Heart left ventricle (tissue), 13 donors: ENCODE results near the gene STH.

Experiments
- CTCF ChIP-seq, 12 donors: fragments of 200-600 bp; sonication (generic) in 4 of 12; IDR thresholded peaks; one replicate each; pipeline versions ENCODE4 v1.5.0 to v1.8.0; 2018 to 2022; ENCODE audit warnings: antibody characterized with exemption in 12 of 12, mild to moderate bottlenecking in 5 of 12
- POLR2A ChIP-seq, 2 donors: fragments of 450-650 bp; IDR thresholded peaks; one replicate each; pipeline ENCODE4 v1.6.1; 2017; ENCODE audit warnings: antibody characterized with exemption in 2 of 2, mild to moderate bottlenecking in 2 of 2, moderate library complexity in 2 of 2
- donor health status: ischemic (EF 13 %, LVEDD 7.1; RV severe dilation, severe dysfunction).
- donor health status: DM: no; HTN: yes; CAD: no.
- donor health status: DM: no; HTN: no; CAD: no.
- donor health status: ischemic (EF 25% LVEDD 6.9; RV normal size, moderate dysfunction).
- donor health status: ischemic (EF 25% LVEDD 5.7; RV mildly dilated, moderate dysfunction).
- donor health status: ischemic (EF 35%, LVEDD 5.7; RV mildly dilated, moderate dysfunction).
- donor health status: nonischemic (EF 11% LVEDD 7.7; RV severe dilation, severe dysfunction).
- donor health status: DM: yes; HTN: yes; CAD: no.
- donor health status: PGD.
- donor health status: ischemic (EF 29% LVEDD 5.4; RV normal size, mild dysfunction).
- donor health status: nonischemic (EF 23%, LVEDD 6.1; RV moderate dilation, normal function).

GRCh38 chr17:45961206-45961605 lies 37.8 kb upstream of the STH start:
- TF ChIP-seq CTCF (IDR thresholded peaks at IDR 0.05) (no peak), POLR2A (IDR thresholded peaks at IDR 0.05) (no peak)
